ENCODE data around the gene NUP188. TPM values are rescaled to one million over a fixed set of nuclear protein-coding genes. Genes with fewer than 3 reads are reported as not detected.

The NUP188 gene, protein sequence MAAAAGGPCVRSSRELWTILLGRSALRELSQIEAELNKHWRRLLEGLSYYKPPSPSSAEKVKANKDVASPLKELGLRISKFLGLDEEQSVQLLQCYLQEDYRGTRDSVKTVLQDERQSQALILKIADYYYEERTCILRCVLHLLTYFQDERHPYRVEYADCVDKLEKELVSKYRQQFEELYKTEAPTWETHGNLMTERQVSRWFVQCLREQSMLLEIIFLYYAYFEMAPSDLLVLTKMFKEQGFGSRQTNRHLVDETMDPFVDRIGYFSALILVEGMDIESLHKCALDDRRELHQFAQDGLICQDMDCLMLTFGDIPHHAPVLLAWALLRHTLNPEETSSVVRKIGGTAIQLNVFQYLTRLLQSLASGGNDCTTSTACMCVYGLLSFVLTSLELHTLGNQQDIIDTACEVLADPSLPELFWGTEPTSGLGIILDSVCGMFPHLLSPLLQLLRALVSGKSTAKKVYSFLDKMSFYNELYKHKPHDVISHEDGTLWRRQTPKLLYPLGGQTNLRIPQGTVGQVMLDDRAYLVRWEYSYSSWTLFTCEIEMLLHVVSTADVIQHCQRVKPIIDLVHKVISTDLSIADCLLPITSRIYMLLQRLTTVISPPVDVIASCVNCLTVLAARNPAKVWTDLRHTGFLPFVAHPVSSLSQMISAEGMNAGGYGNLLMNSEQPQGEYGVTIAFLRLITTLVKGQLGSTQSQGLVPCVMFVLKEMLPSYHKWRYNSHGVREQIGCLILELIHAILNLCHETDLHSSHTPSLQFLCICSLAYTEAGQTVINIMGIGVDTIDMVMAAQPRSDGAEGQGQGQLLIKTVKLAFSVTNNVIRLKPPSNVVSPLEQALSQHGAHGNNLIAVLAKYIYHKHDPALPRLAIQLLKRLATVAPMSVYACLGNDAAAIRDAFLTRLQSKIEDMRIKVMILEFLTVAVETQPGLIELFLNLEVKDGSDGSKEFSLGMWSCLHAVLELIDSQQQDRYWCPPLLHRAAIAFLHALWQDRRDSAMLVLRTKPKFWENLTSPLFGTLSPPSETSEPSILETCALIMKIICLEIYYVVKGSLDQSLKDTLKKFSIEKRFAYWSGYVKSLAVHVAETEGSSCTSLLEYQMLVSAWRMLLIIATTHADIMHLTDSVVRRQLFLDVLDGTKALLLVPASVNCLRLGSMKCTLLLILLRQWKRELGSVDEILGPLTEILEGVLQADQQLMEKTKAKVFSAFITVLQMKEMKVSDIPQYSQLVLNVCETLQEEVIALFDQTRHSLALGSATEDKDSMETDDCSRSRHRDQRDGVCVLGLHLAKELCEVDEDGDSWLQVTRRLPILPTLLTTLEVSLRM (N-terminal part only)
- 15.9 TPM for total RNA-seq
- long read RNA-seq, full-length matches to known transcripts: 22 of 38 reads
- long read RNA-seq, partial matches to known transcripts: 11 of 38 reads
- long read RNA-seq, other reads (novel, unspliced or antisense): 5 of 38 reads

DNA sequence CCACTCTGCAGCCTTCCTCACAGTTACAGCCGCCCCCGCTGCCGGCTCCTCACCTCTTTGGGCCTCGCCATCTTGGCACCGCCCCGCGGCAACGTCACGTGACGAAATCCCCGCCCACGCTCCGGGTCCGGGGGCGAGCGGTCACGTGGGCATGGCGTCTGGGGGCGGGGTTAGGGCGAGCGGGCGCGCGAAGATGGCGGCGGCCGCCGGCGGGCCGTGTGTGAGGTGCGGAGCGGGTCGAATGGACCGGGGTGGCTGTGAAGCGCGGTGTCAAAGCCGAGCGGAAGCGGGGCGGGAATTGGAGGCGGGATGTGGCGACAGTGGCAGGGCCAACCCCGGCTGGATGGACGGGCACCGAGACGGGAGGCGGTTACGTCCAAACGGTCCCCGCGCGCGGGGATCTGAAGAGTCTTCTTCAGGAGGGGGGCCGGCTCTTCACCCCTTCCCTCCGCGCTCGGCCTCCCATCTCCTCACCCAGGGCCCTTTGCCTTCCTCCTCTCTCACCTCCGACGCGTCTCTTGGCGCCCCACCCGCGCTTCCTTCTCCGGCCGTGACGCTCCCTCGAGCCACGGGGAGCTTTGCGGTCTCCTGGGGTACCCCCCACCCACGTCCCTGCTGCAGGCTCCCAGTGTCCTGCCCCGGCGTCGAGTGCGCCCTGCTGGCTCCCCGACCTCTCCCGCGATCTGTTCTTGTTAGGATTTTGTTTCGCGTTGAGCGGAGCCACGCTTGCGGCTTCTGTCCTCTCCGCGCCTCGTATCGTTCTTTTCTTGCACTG lies at the start of gene NUP188, which contains the start of gene DOLK:
NUP188 (plus strand) TSS at position 173 of the 775 bp plus-strand sequence; CDS start at position 194, 21 bp downstream.
DOLK (minus strand) TSS at position 77 of the 775 bp plus-strand sequence. CDS start 300 bp downstream, outside the sequence.
- no peaks in the 10 kb centered on the region for H3K27me3 ChIP-seq (ENCODE audit: low read depth)
- H3K4me1 ChIP-seq: peaks cover 57% of the 10 kb centered on the region
- TF ChIP-seq, protein P1, sequence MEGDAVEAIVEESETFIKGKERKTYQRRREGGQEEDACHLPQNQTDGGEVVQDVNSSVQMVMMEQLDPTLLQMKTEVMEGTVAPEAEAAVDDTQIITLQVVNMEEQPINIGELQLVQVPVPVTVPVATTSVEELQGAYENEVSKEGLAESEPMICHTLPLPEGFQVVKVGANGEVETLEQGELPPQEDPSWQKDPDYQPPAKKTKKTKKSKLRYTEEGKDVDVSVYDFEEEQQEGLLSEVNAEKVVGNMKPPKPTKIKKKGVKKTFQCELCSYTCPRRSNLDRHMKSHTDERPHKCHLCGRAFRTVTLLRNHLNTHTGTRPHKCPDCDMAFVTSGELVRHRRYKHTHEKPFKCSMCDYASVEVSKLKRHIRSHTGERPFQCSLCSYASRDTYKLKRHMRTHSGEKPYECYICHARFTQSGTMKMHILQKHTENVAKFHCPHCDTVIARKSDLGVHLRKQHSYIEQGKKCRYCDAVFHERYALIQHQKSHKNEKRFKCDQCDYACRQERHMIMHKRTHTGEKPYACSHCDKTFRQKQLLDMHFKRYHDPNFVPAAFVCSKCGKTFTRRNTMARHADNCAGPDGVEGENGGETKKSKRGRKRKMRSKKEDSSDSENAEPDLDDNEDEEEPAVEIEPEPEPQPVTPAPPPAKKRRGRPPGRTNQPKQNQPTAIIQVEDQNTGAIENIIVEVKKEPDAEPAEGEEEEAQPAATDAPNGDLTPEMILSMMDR (IDR thresholded peaks at IDR 0.05; ENCODE audit: borderline replicate concordance): no peak
- no peaks in the 10 kb centered on the region for H3K9me3 ChIP-seq (replicated peaks)
- intact Hi-C loops (cut with micrococcal nuclease): no loop called here
- peak within 1 kb of the TSS; percentile 90 for H3K27ac ChIP-seq (replicated peaks)
- H3K36me3 ChIP-seq: peaks cover 40% of the 10 kb centered on the region
- peak within 1 kb of the TSS; percentile 82 for H3K4me3 ChIP-seq
- peak; percentile 97 for DNase-seq

DNA sequence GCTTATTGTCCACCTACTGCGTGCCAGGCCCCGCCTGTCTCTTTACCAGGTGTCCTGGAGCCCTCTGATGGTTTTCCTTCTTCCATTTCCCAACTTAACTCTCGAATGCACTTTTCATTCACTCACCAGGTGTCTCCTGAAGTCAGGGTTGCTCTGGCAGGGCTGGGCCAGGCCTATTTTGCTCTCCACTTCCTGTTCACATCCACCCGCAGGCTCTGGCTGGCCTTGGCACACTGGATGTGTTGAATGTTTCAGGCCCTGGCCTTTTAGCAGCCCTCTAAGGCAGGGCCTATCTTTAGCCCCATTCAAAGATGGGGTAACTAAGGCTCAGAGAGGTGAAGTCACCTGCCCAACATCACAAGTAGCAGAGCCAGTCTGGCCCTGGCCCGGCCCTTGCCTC lies 49.1 kb upstream of the NUP188 start:
- Histone ChIP-seq H3K27me3 (ENCODE audit: low read depth) (no peaks in the 10 kb centered on the region), H3K4me3 (no peak overlapping the region), H3K27ac (replicated peaks) (peak overlapping the region; percentile 82), H3K9me3 (replicated peaks) (no peaks in the 10 kb centered on the region), H3K36me3 (peaks cover 47% of the 10 kb centered on the region), H3K4me1 (peaks cover 81% of the 10 kb centered on the region)
- no peak for DNase-seq
- TF ChIP-seq, protein P1 (IDR thresholded peaks at IDR 0.05; ENCODE audit: borderline replicate concordance): no peak
- intact Hi-C loops (cut with micrococcal nuclease): no loop called here

DNA sequence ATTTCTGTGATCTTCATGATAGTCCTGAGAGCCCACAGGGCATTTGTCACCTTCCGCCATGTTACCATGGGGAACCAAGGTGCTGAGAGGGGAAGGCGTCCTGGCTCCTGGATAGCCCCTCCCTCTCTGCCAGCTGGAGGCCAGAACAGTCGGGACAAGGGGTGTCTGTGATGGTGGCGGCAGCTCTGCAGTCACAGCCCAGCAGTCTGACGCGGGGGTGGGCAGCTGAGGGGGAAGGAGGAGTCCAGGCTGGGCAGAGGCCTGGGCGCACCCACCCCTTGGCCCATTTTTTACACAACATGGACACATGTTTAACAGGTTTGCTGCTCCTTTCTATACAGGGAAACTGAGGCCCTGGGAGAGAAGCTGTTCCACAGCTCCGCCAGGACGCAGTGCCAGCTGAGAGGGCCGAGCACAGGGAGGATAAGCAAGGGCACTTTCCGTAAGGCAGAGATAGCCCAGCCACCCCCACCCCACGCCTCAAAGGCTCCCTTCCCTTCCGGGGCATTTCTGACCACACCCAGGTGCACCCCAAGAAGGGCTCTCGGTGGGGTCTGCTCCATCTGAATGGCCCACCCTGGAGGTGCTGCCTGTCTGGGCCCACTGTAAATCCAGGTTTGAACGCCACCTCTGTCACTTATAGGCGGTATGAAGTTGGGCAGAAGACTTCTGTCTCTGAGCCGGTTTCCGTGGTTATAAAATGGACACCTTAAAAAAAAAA lies 48.5 kb upstream of the NUP188 start:
- H3K36me3 ChIP-seq: peaks cover 41% of the 10 kb centered on the region
- intact Hi-C loops (cut with micrococcal nuclease): no loop called here
- peaks cover 80% of the 10 kb centered on the region for H3K4me1 ChIP-seq
- no peak overlapping the region for H3K4me3 ChIP-seq
- H3K9me3 ChIP-seq (replicated peaks): no peaks in the 10 kb centered on the region
- H3K27me3 ChIP-seq (ENCODE audit: low read depth): no peaks in the 10 kb centered on the region
- H3K27ac ChIP-seq (replicated peaks): peak overlapping the region; percentile 82
- DNase-seq: no peak
- TF ChIP-seq, protein P1 (IDR thresholded peaks at IDR 0.05; ENCODE audit: borderline replicate concordance): no peak

DNA sequence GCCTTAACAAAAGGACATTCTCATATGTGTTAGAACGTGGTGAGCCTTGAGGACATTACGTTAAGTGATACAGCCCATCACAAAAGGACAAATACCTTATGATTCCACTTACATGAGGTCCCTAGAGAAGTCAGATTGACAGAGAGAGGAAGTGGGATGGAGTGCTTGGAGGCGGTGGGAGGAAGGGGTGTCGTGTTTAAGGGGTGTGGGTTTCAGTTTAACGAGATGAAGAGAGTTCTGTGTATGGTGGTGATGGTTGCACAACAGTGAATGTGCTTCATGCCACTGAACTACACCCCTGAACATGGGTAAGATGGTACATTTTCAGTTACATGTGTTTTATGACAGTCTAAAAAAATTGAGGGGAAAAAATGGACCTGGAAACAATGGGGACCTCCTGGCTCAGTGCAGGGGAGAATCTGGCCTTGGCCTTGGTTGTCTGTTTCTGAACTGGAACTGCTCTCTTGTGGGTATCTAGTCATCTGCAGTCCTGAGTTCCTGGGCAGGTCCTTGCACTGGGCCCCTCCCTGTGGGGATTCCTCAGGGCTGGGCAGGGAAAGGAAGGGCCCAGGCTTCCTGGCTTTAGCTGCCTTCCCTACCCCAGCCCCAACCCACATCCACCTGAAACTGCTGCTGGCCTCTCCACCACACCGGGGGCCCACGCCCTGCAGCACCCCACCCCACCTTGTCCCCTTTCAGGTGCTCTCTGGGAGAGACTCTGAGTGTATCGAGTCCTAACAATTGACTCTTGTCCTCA lies 47.8 kb upstream of the NUP188 start:
- Histone ChIP-seq H3K36me3 (peaks cover 40% of the 10 kb centered on the region), H3K4me1 (peaks cover 81% of the 10 kb centered on the region), H3K27ac (replicated peaks) (peak overlapping the region; percentile 82), H3K4me3 (no peak overlapping the region), H3K27me3 (ENCODE audit: low read depth) (no peaks in the 10 kb centered on the region), H3K9me3 (replicated peaks) (no peaks in the 10 kb centered on the region)
- TF ChIP-seq, protein P1 (IDR thresholded peaks at IDR 0.05; ENCODE audit: borderline replicate concordance): no peak
- intact Hi-C loops (cut with micrococcal nuclease): no loop called here
- DNase-seq: no peak

All from left ventricle myocardium inferior (tissue), 1 donor.